C1 segment of cervical spinal cord (tissue), 14 donors: Measurements from ENCODE around the gene SLC25A17.
"Not testable (repeated sequence)": the region's sequence is repeated elsewhere in the genome, so short reads cannot be mapped to it uniquely, and the experiment has no call there.

Experiments
- DNase-seq, 14 donors: peaks; one replicate each; lab custom pipeline; 2025; lab: John Stamatoyannopoulos, UW

The SLC25A17 gene

DNA sequence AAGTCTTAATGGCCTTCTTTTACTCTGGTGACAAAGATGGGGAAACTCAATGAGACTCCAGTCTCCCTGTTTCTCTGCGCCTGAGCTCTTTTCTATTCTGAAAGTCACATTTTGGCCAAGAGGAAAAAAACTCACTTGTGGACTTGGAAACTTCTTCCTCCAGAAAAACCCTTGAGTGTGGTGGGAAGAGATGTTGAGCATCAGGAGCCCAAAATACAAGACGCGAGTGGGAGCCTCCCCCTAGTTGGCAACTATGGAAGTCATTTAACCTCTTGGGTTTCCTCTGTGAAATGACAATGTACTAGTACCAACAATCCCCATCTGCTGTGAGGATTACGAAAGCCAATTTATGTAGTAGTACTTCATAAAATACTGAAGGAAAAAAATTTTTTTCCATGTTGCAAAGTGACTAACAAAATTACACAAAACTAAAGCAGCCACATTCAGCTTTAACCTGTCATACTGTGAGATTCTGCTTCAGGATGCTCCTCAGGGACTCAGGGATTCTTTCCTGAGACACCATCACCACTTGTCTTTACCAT lies 524 bp upstream of the SLC25A17 start:
- DNase-seq = no peak

DNA sequence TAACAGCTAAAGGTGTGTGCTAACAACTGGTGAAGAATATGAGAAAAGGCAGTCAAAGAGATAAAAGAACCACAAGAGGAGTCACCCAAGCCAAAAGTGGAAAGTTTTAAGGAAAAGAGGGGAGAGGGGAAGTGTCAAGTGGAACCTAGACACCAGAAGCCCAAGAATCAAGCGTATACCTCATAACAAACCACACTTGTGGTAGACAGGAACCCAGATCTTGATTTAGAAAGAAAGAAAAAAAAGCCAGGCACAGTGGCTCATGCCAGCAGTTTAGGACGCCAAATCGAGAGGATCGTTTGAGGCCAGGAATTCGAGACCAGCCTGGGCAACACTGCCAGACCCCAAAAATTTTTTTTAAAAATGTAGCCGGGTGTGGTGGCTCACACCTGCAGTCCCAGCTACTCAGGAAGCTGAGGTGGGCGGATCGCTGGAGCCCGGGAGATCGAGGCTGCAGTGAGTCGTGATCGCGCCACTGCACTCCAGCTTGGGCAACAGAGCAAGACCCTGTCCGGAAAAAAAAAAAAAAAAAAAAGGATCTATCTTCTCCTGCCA lies 877 bp downstream of the SLC25A17 start:
- no peak for DNase-seq

DNA sequence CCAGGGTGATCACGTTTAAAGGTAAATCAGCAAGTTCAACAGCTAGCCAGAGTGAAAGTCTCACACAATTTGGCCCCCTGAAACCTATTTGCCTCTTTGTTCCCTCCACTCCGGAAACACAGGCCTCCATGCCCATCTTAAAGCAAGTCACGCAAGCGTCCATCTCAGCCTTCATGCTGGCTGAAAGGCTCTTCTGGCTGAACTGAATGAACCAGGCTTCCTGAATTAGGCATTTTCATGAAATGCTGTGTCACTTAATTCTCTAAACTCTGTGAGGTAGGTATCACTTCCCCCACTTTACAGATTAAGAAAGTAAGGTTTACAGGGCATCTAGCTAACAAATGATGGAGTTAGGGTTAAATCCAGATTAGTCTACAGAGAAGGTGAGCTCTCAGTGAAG lies 1.4 kb downstream of the SLC25A17 start:
- no peak for DNase-seq

DNA sequence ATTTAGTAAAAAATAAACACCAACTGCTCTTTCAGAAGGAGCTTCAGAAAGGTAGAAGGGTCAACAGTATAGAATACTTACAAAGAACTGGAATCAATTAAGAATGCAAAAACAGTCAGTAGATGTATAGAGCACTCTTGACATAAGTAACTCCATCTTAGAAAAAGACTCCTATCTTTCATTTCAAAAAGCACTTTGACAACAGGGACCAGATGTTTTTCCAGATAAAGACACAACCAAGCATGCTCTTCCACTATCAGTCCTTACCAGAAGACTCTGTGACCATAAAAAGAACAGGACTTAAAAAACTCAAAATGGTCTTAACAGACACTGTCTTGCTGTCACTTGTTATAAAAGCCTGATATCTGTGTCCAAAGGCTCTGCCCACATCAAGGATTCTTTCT lies 5.2 kb downstream of the SLC25A17 start:
- DNase-seq = no peak

DNA sequence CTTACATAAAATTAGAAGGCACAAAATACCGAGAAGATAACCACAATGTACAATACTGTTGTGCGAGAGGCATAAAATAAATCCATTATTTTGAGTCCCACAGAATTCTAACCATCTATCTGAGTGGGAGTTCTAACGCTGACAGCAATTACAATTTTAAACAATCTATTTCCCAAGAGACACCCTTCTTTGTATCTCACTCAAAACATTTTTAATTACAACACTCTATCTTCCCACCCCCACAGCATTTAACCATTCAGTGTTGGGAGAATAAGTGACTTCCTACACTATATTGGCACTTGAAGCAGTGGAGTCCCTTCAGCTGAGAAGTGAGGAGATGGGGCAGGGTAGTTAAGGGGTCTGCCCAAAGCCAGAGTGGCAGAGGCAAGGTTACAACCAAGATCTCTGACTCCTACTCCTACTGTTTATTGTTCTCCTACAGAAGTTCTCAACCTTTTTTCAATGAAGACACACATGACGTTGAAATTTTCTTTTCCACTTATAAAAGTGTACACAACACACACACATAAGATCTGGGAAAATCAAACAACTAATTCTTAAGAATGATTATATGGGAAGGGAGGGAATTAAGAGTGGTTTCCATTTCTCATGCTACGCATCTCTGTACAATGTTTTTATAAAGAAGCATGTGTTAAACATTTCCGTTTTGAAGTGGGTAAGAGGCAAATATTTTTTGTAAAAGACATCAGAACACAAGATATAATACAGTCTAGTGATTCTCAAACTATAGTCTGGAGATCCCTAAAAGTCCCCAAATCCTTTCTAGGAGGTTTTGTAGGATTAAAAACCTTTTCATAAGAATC lies 10.9 kb downstream of the SLC25A17 start:
- no peak for DNase-seq

DNA sequence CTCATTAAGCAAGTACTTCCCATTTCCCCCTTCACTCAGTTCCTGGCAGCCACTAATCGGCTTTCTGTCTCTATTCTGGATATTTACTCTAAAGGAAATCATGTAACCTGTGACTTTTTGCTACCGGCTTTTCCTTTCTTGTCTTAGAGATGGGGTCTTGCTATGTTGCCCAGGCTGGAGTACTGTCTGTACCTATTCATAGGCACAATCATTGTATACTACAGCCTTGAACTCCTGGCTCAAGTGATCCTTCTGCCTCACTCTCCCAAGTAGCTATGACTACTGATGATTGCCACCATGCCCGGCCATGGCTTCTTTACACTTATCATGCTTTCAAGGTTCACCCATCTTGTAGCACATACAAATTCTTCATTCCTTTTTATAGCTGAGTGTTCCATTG lies 12.4 kb downstream of the SLC25A17 start:
- DNase-seq = no peak

DNA sequence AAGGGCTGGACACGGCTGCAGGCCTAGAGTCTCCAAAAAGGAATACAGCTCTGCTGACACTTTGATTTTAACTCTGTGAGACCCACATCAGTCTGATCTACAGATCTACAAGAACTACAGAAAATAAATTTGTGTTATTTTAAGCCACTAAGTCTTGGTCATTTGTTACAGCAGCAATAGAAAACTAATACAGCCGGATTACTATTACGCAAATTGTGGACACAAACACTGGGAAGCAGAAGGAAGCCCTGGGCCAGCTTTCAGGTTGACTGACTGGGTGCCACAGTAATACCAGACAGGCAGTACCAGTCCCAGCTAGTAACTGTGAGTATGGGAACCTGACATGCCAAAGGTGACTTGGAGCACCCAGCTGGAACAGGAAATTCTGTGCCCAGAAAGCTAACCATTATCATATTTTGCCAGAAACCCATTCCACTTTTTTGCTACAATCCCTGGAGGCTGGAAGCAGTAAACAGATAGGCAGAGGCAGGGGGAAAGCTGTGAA lies 13.4 kb downstream of the SLC25A17 start:
- DNase-seq = no peak

DNA sequence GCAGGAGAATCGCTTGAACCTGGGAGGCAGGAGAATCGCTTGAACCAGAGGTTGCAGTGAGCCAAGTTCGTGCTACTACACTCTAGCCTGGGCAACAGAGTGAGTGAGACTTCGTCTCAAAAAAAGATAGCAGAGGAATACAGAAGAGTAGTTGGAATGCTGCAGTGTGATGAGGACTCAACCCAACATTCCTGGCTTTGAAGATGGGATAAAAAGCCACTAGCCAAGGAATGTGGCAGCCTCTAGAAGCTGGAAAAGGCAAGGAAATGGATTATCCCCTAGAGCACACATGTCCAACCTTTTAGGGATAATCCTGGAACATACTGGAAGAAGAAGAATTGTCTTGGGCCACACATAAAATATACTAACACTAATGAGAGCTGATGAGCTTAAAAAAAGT lies 13.9 kb downstream of the SLC25A17 start:
- no peak for DNase-seq

DNA sequence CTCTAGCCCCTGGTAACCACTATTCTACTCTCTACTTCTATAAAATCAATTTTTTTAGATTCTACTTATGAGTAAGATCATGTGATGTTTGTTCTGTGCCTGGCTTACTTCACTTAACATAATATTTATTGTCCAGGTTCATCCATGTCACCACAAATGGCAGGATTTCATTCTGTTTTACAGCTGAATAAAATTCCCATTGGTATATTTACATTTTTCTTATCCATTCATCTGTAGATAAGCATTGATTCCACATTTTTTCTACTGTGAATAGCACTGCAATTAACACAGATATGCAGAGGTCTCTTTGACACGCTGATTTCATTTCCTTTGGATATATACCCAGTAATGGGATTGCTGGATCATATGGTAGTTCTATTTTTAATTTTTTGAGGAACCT lies 15.8 kb downstream of the SLC25A17 start:
- DNase-seq = no peak

DNA sequence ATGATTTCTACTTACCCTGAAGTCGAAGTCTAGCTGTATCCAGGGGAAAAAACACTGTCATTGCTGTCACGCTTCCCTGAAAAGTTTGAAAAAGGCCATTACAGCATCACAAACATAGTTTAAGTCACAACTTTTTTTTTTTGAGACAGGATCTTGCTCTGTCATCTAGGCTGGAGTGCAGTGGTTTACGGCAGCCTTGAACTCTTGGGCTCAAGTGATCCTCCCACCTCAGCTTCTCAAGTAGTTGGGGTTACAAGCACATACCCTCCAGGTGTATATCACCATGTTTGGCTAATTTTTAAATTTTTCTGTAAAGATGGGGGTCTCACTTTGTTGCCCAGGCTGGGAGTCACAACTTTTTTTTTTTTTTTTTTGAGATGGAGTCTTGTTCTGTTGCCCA lies 20.1 kb downstream of the SLC25A17 start:
- DNase-seq = no peak

DNA sequence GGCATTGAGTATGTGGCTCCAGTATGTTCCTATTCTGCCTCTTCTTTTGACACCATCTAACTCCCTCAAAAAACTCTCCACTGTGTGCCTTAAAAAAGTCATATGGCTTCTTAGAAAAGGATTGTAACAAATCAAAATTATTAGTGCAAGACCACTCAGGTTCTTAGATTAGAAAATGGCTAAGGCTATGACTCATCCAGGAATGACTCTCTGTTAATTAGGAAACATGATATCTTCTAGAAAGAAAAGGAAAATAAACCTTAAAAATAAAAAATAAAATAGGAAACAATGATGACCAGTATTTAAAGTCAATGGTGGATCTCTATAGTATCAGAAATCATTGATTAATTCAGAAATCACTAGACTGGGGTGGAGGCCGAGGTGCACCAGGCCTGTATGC lies 21.7 kb downstream of the SLC25A17 start:
- no peak for DNase-seq

DNA sequence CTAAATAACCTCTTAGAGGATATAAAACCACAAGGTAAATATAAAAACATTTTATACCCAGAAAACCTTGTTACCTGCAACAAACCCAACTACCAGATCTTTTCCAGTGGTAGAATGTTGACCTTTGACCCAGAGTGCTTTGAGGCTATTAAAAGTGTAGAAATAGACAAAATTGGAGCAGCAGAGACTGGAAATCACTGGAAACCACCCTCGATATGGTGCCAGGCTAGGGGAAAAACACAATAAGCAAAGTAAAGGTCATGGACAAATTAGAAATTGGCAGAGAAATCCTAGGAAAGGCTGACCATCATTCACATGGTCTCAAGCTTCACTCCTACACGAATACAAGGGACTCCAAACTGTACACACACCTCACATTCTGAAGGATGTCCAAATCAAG lies 26.7 kb downstream of the SLC25A17 start:
- no peak for DNase-seq

DNA sequence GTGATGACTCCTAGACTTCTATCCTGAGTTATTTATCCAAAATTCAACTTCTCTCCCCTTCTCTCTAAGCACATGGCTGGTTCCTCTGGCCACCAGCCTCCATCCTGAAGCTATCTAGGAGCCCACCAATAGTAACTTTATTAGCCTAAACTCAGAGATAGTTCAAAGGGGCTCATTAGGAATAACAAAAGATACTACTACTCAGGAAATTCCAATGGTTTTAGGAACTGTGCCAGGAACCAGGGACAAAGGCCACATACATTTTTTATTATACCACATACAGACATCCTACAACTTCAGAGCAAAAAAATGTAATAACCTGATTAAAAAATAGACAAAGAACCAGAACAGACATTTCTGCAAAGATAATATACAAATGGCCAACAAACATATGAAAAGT lies 27.9 kb downstream of the SLC25A17 start:
- no peak for DNase-seq

DNA sequence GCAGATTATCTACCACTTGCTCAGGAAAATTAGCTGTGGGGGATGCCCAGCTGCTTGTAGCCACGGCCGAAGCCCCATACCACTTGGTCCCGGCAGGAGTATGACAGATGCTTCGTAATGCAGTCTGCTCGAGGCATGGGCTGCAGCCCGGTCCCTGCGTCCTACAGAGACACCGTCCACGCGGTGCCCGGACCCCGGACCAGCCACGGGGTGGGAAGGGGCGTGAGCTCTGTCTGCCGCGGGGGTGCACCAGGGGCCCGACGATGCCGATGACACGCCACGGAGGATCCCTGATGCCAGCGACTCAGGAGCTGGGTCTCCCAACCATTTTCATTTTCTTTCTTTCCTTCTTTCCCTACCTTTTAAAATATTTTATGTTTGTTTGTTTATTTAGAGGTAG lies 30.0 kb downstream of the SLC25A17 start:
- DNase-seq = no peak

DNA sequence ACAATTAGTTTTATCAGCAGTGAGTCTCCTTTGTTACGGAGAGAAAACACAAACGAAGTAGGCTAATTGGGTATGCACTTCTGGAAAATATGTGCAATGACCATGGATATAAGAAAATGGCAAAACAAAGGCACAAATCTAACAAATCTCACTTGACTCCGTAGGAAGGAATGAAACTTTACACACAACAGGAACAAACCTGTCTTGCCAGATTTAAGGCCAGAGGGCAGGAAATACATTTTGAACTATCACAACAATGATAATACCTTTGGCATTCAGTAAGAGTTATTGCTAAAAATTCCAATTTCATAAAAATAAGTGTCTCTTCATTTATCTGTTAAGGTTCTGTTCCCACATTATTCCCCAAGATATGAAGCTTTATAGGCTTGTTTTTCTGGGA lies 36.6 kb downstream of the SLC25A17 start:
- DNase-seq = no peak

DNA sequence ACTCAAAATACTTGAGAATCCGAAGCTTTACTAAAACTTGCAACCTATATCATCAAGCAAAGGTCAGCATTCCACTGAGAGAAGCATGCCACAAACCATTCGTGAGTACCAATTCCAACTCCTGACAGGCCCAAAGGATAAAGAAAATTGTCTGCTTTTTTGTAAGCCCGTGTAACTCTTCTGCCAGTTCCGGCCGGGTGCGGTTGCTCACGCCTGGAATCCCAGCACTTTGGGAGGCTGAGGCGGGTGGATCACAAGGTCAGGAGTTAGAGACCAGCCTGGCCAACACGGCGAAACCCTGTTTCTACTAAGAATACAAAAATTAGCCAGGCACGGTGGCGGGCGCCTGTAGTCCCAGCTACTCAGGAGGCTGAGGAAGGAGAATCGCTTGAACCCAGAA lies 37.4 kb downstream of the SLC25A17 start:
- DNase-seq = not testable (repeated sequence)

DNA sequence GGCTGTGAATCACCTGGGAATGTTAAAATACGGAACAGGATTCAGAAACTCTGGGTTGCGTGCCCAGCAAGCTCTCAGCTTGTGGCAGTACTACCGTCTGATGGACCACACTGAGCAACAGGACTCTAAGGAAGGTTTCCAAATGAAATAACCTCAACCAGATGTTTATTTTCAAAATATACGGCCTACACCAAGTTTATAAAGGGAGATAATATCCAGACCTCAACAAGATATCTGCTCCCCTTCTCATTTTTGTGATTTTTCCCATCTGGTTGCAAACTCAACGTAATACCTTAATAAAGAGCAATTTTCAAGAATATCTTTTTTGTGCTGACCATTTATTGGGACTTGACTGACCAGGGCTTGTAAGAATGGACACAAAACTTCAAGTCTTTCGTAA lies 49.4 kb downstream of the SLC25A17 start:
- DNase-seq = no peak

DNA sequence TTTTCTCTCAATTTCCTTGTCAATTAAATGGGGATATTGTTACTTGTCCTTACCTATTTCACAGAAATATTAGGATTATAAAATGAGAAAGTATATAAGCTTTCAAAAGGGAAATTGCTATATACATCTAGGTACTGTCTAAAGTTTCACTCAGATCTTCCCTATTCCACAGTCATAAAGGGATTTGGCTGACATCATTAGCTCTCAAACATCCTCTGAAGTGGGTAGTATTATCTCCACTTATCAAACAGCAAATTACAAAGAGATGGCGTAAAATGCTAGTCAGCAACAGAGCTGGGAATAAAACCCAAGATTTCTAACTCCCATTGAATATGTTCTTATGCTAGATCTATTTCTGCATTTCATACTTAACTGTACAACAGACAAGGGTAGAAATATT lies 50.9 kb downstream of the SLC25A17 start:
- DNase-seq = no peak

DNA sequence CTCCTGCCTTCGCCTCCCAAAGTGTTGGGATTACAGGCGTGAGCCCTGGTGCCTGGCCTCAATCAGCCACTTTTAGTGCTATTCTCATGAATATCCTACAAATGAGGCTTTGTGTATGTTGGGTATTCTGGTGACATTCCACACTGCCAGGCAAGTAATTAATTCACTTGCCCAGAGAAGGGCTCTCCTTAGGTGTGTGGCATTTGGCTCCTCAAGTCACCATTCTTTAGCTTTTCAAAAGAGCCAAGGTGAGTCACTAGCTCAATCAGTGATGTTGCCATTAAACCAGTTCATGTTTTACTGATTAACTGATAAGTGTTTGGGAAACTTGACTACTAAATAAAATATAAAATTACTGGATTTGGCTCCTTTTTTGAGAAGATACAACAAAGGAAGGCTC lies 52.2 kb downstream of the SLC25A17 start:
- DNase-seq = no peak

DNA sequence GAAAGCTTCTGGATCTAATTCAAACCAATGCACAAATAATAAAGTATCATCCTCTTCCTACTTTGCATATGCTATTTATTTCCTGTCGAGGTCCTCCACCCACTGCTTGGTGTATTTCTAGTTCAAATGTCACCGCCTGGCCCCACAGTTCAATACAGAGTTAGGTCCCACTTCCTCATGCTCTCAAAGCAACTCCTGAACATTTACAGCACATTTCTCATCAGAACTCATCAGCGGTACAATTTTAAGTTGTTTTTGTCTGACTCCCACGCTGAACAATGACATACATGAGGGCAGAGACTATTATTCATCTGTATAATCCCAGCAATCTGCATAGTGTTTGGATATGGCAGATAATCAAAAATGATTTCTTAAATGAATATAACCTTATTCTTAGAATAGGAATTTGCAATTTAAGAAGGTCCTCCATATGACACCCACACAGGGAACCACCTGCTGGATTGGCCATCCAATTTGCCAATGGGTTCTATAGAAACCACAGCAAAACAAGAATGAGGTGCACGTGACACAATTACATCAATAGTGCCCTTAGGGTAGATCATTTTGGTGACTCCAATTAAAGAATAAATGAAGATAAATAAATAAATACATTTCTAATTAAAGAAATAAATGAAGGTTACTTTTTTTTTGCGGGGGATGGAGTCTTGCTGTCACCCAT lies 54.2 kb downstream of the SLC25A17 start:
- no peak for DNase-seq

DNA sequence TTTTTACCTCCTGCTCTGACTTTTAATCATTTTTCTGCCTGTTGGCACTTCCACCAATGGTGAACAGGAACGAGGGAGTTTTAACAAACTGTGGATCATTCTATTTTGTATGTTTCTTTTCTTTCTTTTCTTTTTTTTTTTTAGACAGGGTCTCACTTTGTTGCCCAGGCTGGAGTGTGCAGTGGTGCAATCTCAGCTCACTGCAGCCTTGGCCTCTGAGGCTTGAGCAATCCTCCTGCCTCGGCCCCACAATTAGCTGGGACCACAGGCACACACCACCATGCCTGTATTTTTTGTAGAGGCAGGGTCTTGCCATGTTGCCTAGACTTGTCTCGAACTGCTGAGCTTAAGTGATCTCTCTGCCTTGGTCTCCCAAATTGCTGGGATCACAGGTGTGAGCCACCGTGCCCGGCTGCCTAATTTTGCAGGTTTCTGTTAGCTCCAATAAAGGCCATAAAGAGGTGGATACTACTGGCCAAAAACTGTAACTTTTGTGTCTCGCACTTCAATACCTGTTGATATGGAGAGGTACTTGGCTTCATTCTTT lies 59.8 kb downstream of the SLC25A17 start:
- no peak for DNase-seq

DNA sequence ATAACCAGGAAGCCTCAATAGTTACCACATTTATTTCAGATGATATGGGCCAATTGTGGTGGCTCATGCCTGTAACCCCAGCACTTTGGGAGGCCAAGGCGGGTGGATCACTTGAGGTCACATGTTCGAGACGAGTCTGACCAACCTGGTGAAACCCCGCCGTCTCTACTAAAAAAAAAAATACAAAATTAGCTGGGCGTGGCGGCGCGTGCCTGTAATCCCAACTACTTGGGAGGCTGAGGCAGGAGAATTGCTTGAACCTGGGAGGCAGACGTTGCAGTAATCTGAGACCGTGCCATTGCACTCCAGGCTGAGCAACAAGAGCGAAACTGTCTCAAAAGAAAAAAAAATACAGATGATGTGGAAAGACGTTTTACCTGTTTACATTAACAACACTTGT lies 60.3 kb downstream of the SLC25A17 start:
- DNase-seq = not testable (repeated sequence)
